Nephron (organoid): ENCODE results near the gene NCKIPSD.

Experiments used
- H3K27ac Mint-ChIP-seq, 3 experiments: 2 replicates each; pipeline ENCODE4 v1.8.0; 2020; ENCODE audit warnings: mixed read lengths in 3 of 3, mild to moderate bottlenecking in 2 of 3, moderate library complexity in 1 of 3
- H3K27me3 Mint-ChIP-seq: 2 replicates; pipeline ENCODE4 v1.8.0; 2021; ENCODE audit warnings: low read depth, mild to moderate bottlenecking, moderate library complexity, mixed read lengths
- H3K36me3 Mint-ChIP-seq: 2 replicates; pipeline ENCODE4 v1.8.0; 2020; ENCODE audit warnings: low read depth, mixed read lengths
- H3K4me1 Mint-ChIP-seq: 2 replicates; pipeline ENCODE4 v1.8.0; 2020; ENCODE audit warnings: mixed read lengths
- H3K4me3 Mint-ChIP-seq, 3 experiments: 2 replicates each; pipeline ENCODE4 v1.8.0; 2020; ENCODE audit warnings: mild to moderate bottlenecking in 3 of 3, mixed read lengths in 3 of 3, moderate library complexity in 2 of 3
- H3K9me3 Mint-ChIP-seq: 2 replicates; pipeline ENCODE4 v1.8.0; 2020; ENCODE audit warnings: mixed read lengths
- CTCF ChIP-seq, 3 experiments: fragments of 200-600 bp; sonication (generic); IDR thresholded peaks; one replicate each; pipeline ENCODE4 v1.5.0; 2021; ENCODE audit warnings: antibody characterized with exemption in 3 of 3; ENCODE audit not compliant: unreplicated experiment in 3 of 3

NCKIPSD gene

DNA sequence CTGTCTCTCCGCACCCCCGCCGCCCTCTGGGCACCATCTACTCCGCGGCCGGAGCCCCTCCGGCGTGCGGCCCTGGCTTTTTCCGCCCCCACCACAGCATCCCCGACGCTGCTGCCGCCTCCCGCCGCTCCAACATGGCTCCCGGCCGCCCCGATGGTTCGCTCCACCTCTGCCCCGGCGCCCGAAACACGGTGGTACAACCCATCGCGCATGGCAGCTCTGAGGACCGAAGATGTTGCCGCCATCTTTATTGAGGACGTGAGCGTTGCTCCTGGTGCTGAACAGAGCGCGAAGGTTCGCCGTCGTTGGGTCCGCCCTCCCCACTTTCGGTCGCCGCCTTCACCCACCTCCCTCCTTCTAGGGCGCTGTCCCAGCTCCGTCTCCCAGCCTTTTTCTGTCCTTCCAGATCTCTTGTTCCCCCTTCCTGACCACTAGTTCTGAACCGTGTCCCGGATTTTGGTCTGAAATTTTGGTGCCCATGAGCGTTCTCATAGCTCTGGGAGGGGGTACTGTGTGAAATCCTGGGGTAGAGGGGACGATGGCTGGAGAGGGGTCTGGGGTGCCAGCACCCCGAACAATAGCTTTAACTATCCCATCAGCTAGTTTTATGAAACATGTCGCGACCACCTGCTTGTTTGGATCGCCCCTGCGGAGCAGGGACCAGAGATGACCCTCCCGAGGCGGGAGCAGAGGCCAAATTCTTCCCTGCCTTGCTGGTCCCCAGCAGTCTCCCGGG lies 22.8 kb downstream of the NCKIPSD start, which contains the start of gene CELSR3:
Gene CELSR3 (minus strand): TSS at position 134 of the 736 bp plus-strand sequence. CDS start 252 bp downstream, outside the sequence.
- peaks cover 4% of the 10 kb centered on the region for H3K36me3 Mint-ChIP-seq
- TF ChIP-seq CTCF (IDR thresholded peaks at IDR 0.05; ENCODE audit: unreplicated experiment in 3 of 3), result no peak
- H3K9me3 Mint-ChIP-seq, result peaks cover 3% of the 10 kb centered on the region
- H3K27ac Mint-ChIP-seq, result peak within 1 kb of the TSS; percentile 84 to 97 (median 93)
- H3K4me1 Mint-ChIP-seq, result peaks cover 10% of the 10 kb centered on the region
- H3K27me3 Mint-ChIP-seq, result peaks cover 15% of the 10 kb centered on the region
- H3K4me3 Mint-ChIP-seq, result peak within 1 kb of the TSS; percentile 95 to 97 (median 97)

- H3K27ac Mint-ChIP-seq, result no peak overlapping the region
- H3K4me3 Mint-ChIP-seq, result peak overlapping the region; percentile 73 to 81 (median 77)
- peaks cover 10% of the 10 kb centered on the region for H3K4me1 Mint-ChIP-seq
- peaks cover 3% of the 10 kb centered on the region for H3K9me3 Mint-ChIP-seq
- TF ChIP-seq CTCF (IDR thresholded peaks at IDR 0.05; ENCODE audit: unreplicated experiment in 3 of 3), result no peak
- peaks cover 4% of the 10 kb centered on the region for H3K36me3 Mint-ChIP-seq
- peaks cover 20% of the 10 kb centered on the region for H3K27me3 Mint-ChIP-seq
These were observed 23.5 kb downstream of the NCKIPSD start for GRCh38 chr3:48662145-48662752.

DNA sequence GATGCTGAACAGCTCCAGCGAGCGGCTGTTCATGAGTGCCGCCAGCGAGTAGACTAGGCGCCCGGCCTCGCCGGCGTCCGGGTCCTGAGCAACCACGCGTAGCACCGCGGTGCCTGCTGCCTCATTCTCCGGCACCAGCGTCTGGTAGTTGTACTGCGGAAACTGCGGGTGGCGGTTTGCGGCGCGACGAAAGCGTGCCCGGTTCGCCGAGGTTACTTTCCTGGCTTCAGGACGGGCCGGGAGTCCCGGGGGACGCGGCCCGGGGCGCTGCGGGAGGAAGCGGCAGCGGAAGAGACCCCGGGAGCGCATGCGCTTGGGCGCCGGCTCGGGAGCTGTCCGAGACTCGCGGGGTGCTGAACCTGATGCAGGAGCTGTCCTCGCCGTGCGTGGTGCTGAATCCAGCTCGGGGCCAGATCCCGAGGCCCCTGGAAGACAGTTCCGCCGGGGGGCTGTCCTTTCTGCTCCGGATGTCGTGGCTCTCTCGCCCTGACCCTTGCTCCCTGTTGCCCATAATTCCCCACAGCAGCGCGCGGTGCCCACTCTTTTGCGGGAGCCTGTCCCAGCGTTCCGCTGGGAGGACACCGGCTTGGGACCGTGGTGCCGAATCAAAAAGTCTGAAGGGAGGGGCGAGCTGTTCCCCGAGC lies 24.1 kb downstream of the NCKIPSD start:
- Mint-ChIP-seq H3K27me3 (peaks cover 20% of the 10 kb centered on the region), H3K4me3 (peak overlapping the region; percentile 73 to 81 (median 77)), H3K36me3 (peaks cover 4% of the 10 kb centered on the region), H3K9me3 (peaks cover 3% of the 10 kb centered on the region), H3K27ac (no peak overlapping the region), H3K4me1 (peaks cover 10% of the 10 kb centered on the region)
- no peak for TF ChIP-seq CTCF (IDR thresholded peaks at IDR 0.05; ENCODE audit: unreplicated experiment in 3 of 3)

GRCh38 chr3:48660800-48661400 lies 24.8 kb downstream of the NCKIPSD start:
- H3K9me3 Mint-ChIP-seq, result peaks cover 3% of the 10 kb centered on the region
- H3K4me1 Mint-ChIP-seq, result peaks cover 10% of the 10 kb centered on the region
- TF ChIP-seq CTCF (IDR thresholded peaks at IDR 0.05; ENCODE audit: unreplicated experiment in 3 of 3), result no peak
- no peak overlapping the region for H3K27ac Mint-ChIP-seq
- peaks cover 20% of the 10 kb centered on the region for H3K27me3 Mint-ChIP-seq
- peak overlapping the region in 2 of 3 experiments; percentile 23 to 43 for H3K4me3 Mint-ChIP-seq
- peaks cover 4% of the 10 kb centered on the region for H3K36me3 Mint-ChIP-seq

DNA sequence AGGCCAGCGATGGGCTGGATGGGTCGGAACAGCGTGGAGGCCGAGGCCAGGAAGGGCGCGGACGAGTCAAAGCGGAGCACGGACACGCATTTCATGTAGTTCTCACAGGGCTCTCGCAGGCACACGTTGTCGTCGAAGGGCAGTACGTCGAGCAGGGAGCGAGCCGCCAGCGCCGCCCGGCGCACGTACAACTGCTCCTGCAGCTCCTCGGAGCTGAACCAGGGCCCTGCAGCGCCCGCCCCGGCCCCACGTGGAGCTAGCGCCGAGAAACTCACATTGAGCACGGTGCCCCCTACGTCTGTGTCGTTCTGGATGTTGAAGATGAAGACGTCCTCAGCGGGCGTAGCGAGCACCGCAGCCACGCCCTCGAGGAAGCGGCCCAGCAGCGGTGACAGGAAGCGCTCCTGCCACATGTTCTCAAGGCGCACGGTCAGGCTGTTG lies 28.9 kb downstream of the NCKIPSD start:
- H3K27ac Mint-ChIP-seq, result no peak overlapping the region
- peak overlapping the region in 1 of 3 experiments; percentile 27 for H3K4me3 Mint-ChIP-seq
- H3K36me3 Mint-ChIP-seq, result peaks cover 6% of the 10 kb centered on the region
- TF ChIP-seq CTCF (IDR thresholded peaks at IDR 0.05; ENCODE audit: unreplicated experiment in 3 of 3), result no peak
- peaks cover 25% of the 10 kb centered on the region for H3K27me3 Mint-ChIP-seq
- peaks cover 3% of the 10 kb centered on the region for H3K9me3 Mint-ChIP-seq
- H3K4me1 Mint-ChIP-seq, result no peaks in the 10 kb centered on the region
